Right cardiac atrium (tissue), 5 donors: ENCODE data around the gene KCNQ1. TPM values are rescaled to one million over a fixed set of nuclear protein-coding genes. Genes with fewer than 3 reads are reported as not detected.

Source experiments
- ATAC-seq, 2 donors: fragments of 200-7000 bp; cut with Tn5 transposase; one replicate each; pipeline versions ENCODE4 v1.8.0 to v1.9.1; 2020; ENCODE audit warnings: moderate library complexity in 2 of 2, mild to moderate bottlenecking in 1 of 2
- DNase-seq, 3 donors: peaks; one replicate each; pipeline ENCODE4 v3.0.0-alpha.2; 2020
- H3K27ac ChIP-seq: one replicate; pipeline ENCODE4 v1.5.1; 2013; ENCODE audit warnings: mild to moderate bottlenecking, low read length, control low read depth, moderate library complexity
- H3K27me3 ChIP-seq: one replicate; pipeline ENCODE4 v1.6.1; 2013; ENCODE audit not compliant: control insufficient read depth, insufficient read depth
- H3K4me1 ChIP-seq: one replicate; pipeline ENCODE4 v1.6.1; 2013; ENCODE audit warnings: low read length; ENCODE audit not compliant: control insufficient read depth, insufficient read depth
- H3K4me3 ChIP-seq: one replicate; pipeline ENCODE4 v1.5.1; 2013; ENCODE audit warnings: low read length, control low read depth
- H3K9me3 ChIP-seq: one replicate; pipeline ENCODE4 v1.6.1; 2013; ENCODE audit warnings: low read length; ENCODE audit not compliant: control insufficient read depth
- WGBS: extraction: QIAGEN DNeasy Blood & Tissue Kit; methylation state at CpG from one replicate; pipeline ENCODE4 v1.1.7; 2013; 5-methylcytosine and 5-hydroxymethylcytosine counted together
- intact Hi-C, 4 donors: fragments of 100-400 bp; cut with DNase I; formaldehyde crosslinking; loops; one replicate each; pipeline versions ENCODE4 v1.11.0 to v1.14.0; 2022 to 2023
- polyA plus RNA-seq: library from polyadenylated mRNA; stranded (reverse); fragments of 200-250 nt; gene quantifications from one replicate; pipeline ENCODE4 v1.2.3, GENCODE V29; 2013
- total RNA-seq, 4 donors: library from RNA; stranded (reverse); fragmentation: NEBNext Ultra II Directional; extraction: Animal tissue kit (Norgen Biotek cat#: 25700); gene quantifications; one replicate each; pipeline ENCODE4 v1.2.1, GENCODE V29; 2021
- donor health status: healthy with polysubstance abuse.
- donor health status: DM: no; HTN: yes; CAD: no.
- donor health status: DM: no; HTN: no; CAD: no.
- donor health status: DM: no; HTN: yes; CAD: no; lungs with severe emphysema.
- donor health status: DM: yes; HTN: yes; CAD: no.

KCNQ1 gene
- total and polyA plus RNA-seq, 5 donors = 36.4 to 46.8 (median 37.7) TPM

DNA sequence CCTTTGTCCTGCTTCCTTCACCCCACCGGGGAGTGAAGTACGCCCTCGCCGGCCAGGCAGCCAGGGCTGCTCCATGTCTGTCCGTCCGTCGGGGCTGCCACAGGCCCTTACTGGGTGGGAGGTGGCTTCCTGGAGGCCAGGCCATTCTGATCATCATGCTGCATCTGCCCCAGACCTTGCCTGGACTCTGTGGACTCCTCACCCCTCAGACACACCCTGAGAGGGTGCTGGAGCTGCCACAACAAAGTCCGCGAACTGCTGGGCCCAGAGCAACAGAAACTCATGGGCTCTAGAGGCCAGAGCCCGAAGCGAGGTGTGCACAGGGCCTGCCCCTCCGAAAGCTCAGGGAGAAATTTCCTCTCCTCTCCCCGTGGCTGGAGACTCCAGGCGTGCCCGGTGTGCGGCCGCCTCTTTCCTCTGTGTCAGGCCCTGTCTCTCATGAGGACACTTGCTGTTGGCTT is 130.8 kb downstream of the KCNQ1 start:
- ATAC-seq (no peak), DNase-seq (peak; percentile 1 to 43 (median 5))
- Histone ChIP-seq H3K9me3 (no peaks in the 10 kb centered on the region), H3K4me3 (no peak overlapping the region), H3K4me1 (no peaks in the 10 kb centered on the region), H3K27ac (no peak overlapping the region), H3K27me3 (no peaks in the 10 kb centered on the region)
- intact Hi-C loops = loop anchor here in 1 of 4 donors (10.0 kb wide), 1 partner anchor 59 kb away; no protein-coding TSS in a partner anchor
- 93% methylated on average over 17 of the region's 17 CpGs for WGBS

DNA sequence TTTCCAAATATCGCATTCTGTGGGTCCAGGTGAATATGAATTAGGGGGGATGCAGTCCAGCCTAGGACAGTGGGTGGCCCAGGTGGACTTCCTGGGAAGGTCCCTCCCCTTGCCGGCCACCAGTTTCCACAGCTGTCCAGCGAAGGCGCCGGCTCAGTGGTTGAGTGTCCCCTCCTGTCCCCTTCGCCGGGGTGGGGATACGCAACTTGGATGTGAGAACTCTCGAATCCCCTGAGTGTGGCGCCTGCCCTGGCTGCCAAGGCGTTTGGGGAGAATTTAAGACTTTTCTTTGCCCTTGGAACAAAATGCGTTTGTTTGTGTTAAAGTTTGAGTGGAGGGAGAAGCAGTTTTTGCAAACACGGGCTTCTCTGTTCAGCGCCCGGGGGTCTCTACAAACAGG is 131.3 kb downstream of the KCNQ1 start:
- ATAC-seq = no peak
- Histone ChIP-seq H3K9me3 (no peaks in the 10 kb centered on the region), H3K4me3 (no peak overlapping the region), H3K27ac (no peak overlapping the region), H3K4me1 (no peaks in the 10 kb centered on the region), H3K27me3 (no peaks in the 10 kb centered on the region)
- intact Hi-C loops = loop anchor here in 1 of 4 donors (10.0 kb wide), 1 partner anchor 59 kb away; no protein-coding TSS in a partner anchor
- peak in 2 of 3 donors; percentile 3 to 46 for DNase-seq
- 92% methylated on average over 15 of the region's 15 CpGs for WGBS

DNA sequence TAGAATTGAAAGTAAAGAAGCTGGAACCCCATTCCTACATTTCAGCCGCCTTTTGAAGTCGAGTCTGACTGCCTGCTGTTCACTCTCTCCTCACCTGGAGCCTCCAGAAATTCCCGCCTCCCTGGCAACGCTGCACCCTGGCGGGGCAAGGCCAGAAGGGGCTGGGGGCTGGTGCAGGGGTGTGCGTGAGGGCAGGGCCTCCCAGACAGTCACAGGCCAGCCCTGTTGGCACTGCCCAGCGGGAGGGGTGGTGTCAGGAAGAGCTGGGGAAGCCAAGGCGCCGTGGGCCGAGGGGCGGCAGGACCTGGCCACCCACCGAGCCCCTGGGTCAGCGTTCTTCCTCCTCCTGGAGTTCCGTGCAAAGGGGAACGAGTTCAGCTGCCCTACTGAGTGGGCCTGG is 131.7 kb downstream of the KCNQ1 start:
- intact Hi-C loops = loop anchor here in 1 of 4 donors (10.0 kb wide), 1 partner anchor 58 kb away; no protein-coding TSS in a partner anchor
- H3K27me3 ChIP-seq = no peaks in the 10 kb centered on the region
- ATAC-seq (no peak), DNase-seq (peak; percentile 5 to 40 (median 18))
- H3K4me1 ChIP-seq = no peaks in the 10 kb centered on the region
- H3K4me3 ChIP-seq = no peak overlapping the region
- no peaks in the 10 kb centered on the region for H3K9me3 ChIP-seq
- no peak overlapping the region for H3K27ac ChIP-seq
- 90% methylated on average over 15 of the region's 15 CpGs for WGBS

DNA sequence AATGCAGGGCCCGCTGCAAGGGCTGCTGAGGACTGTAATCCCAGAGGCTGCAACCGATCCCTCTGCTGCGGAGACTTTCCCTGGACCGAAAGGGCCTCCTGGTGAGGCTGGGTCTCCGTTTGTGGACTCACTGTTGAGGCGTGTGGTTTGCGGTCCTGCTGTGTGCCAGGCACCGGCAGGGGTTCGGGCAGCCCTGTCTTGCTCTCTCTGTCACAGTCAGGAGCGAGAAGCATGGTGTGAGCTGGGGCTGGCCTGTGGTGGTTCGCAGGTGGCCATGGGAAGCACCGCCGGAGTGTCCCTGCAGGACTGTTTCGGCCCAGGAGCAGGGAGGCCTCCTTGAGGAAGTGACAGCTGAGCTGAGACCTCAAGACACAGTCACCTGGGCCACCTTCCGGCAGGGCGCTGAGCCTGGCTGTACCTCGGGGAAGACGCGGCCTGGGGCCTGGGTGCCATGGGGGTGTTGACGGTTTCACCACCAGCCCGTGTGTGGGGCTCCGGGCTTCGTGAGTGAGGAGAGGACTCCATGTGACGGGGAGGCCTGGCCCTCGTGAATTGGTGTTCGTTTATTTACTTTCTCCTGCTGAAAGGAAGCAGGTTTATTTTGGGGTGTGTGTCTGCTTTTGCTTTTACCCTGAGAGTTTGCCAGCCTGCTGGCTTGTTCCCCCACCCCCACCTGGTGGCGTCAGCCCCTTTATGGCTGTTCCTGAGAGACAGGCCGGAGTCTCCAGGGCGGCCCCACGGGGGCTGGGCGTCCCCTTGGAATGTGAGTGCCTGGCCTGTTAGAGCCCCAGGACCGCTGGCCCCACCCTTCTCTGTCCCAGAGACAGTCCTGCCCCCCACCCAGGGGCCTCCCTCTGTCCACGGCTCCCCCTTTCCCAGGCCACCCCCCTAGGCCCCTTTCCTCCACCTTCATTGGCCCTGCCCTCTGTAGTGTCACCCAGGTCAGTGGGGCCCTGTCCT is 132.5 kb downstream of the KCNQ1 start:
- WGBS = 87% methylated on average over 33 of the region's 33 CpGs
- ATAC-seq (no peak), DNase-seq (peak; percentile 10 to 54 (median 50))
- intact Hi-C loops = loop anchor here in 1 of 4 donors (10.0 kb wide), 1 partner anchor 57 kb away; no protein-coding TSS in a partner anchor
- H3K4me1 ChIP-seq = no peaks in the 10 kb centered on the region
- H3K9me3 ChIP-seq = no peaks in the 10 kb centered on the region
- H3K4me3 ChIP-seq = no peak overlapping the region
- no peaks in the 10 kb centered on the region for H3K27me3 ChIP-seq
- no peak overlapping the region for H3K27ac ChIP-seq

DNA sequence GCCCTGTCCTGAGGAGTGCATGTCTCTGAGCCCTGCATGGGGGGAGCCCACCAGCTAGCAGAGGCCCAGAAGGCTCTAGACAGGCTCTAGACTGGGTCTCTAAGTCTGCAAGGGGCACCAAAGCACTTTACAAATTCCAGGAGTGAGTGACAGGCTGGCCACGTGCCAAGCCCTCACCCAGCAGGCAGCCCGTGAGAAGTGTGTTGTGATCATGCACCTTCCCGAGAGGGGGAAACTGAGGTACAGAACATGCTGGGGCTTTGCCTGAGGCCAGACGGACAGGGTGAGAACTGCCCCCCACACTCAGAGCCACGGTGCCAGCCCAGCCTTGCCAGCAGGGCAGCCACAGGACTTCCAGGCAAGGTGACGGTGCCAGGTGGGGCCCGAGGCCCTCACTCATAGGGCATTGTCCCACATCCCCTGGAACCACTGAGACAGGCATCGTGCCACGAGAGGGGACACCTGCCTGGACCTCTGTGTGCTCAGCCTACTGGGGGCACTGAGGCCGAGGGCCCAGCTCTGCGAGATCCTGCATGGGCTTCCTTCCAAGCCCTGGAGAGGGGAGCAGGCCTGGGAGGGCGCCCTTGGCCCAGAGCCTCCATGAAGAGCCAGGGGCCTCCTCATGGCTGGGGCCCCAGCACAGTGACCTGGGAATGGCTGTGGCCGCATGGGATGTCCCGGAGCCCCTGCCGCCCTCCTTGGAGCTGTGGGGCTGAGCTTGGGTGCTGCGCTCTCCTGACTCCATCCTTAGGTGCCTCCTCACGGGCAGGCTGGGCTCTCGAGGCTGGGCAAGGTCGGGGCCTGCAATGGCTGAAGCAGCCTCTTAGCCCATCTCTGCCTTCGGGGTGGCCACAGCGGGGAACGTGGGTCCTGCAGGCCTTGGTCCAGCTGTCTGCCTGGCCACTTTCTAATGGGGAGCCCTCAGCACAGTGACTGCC is 133.5 kb downstream of the KCNQ1 start:
- Histone ChIP-seq H3K9me3 (no peaks in the 10 kb centered on the region), H3K4me3 (no peak overlapping the region), H3K27ac (no peak overlapping the region), H3K4me1 (no peaks in the 10 kb centered on the region), H3K27me3 (no peaks in the 10 kb centered on the region)
- intact Hi-C loops = loop anchor here in 1 of 4 donors (10.0 kb wide), 1 partner anchor 57 kb away; no protein-coding TSS in a partner anchor
- no peak for ATAC-seq
- 87% methylated on average over 22 of the region's 22 CpGs for WGBS
- peak; percentile 16 to 56 (median 53) for DNase-seq

DNA sequence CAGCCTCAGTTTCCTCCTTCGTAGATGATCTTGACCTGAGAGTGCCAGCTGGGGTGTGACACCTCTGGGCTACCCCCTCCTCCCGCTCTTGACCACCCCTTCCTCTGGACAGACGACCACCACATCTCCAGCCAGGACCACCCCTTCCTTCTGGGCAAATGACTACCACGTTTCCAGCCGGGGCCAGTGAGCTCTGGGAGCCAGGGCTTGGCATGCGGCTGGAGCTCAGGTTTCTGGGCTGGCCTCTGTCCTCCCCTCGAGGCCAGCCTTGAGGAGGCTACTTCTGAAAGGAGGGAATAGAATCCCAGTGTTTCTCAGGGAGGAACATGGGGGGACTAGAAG is 134.1 kb downstream of the KCNQ1 start:
- Histone ChIP-seq H3K9me3 (no peaks in the 10 kb centered on the region), H3K4me3 (no peak overlapping the region), H3K4me1 (no peaks in the 10 kb centered on the region), H3K27ac (no peak overlapping the region), H3K27me3 (no peaks in the 10 kb centered on the region)
- DNase-seq (no peak), ATAC-seq (no peak)
- intact Hi-C loops = loop anchor here in 1 of 4 donors (10.0 kb wide), 1 partner anchor 56 kb away; no protein-coding TSS in a partner anchor
- 89% methylated on average over 7 of the region's 7 CpGs for WGBS

DNA sequence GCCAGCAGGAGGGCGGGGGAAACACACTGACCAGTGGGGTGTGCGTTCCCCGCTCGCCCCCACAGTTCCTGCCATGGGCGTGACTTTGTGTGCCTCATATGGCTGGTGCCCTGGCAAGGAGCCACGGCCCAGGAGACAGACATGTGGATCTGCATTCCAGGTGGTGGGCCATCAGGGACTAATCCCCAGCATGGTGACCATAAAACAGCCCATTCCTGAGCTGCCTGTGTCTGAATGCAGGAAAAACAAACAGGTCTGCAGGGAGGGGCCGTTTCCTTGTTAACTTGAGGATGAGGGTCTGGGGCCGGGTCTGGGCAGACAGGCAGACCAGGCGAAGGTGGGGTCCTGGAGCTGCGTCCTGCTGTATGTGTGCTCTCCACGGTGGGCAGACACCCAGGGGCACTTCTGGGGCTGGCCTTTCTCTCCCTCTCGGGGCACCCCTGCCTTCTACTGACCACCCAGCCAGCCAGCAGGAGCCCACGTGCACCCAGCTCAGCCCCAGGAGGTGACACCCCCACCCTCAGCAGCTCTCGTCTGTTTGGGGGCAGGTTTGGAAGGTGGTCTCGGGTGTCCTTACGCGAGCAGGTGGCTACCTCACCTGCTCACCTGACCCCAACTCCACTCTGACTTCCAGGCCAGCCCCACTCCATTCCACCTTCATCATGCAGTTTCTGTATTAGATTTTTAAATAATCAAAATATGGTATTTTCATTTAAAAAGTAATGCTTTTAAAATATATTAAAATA is 134.7 kb downstream of the KCNQ1 start:
- no peaks in the 10 kb centered on the region for H3K27me3 ChIP-seq
- 77% methylated on average over 17 of the region's 17 CpGs for WGBS
- H3K27ac ChIP-seq = no peak overlapping the region
- ATAC-seq (no peak), DNase-seq (peak; percentile 20 to 57 (median 47))
- H3K4me1 ChIP-seq = no peaks in the 10 kb centered on the region
- no peaks in the 10 kb centered on the region for H3K9me3 ChIP-seq
- H3K4me3 ChIP-seq = no peak overlapping the region
- intact Hi-C loops = loop anchor here in 1 of 4 donors (10.0 kb wide), 1 partner anchor 55 kb away; no protein-coding TSS in a partner anchor

DNA sequence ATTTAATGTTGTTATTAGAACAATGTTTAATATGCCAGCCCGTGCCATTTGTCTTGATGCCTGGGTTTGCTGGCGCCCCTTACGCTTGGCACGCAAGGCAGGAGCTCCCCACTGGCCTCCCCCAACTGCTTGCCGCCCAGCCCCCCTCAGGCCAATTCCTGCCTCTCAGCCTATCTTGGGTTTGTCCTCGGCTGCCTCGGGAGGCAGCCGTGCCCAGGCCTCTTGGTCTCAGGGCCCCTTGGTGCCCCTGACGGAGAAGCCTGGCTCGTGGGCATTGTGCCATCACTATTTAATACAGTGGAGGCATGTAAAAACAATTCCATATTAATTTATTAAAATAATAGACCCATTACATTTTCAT is 135.2 kb downstream of the KCNQ1 start:
- no peak overlapping the region for H3K27ac ChIP-seq
- no peaks in the 10 kb centered on the region for H3K27me3 ChIP-seq
- H3K4me3 ChIP-seq = no peak overlapping the region
- DNase-seq (peak; percentile 6 to 59 (median 52)), ATAC-seq (no peak)
- no peaks in the 10 kb centered on the region for H3K4me1 ChIP-seq
- intact Hi-C loops = no loop called here
- 53% methylated on average over 10 of the region's 10 CpGs for WGBS
- no peaks in the 10 kb centered on the region for H3K9me3 ChIP-seq

DNA sequence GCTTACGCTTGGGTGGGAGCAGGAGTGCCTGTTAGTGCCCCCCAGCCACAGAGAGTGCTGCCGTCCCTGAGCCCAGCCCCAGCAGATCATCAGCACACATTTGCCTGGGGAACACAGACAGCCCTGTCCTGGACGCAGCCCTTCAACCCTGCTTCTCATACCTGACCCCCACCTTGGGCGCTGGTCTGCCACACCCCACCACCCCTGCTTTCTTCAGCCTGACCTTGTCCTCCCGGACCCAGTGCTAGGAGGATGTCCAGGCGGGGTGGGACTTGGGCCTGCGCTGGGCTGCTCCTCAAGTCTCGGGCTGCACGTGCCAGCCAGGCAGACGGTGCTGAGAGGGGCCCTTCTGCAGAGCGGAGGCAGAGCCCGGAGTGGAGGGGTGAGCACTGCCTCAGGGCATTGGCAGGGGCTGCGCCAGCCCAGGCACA is 135.8 kb downstream of the KCNQ1 start:
- no peak overlapping the region for H3K27ac ChIP-seq
- DNase-seq (peak; percentile 5 to 43 (median 42)), ATAC-seq (no peak)
- H3K9me3 ChIP-seq = no peaks in the 10 kb centered on the region
- H3K4me1 ChIP-seq = no peaks in the 10 kb centered on the region
- H3K4me3 ChIP-seq = no peak overlapping the region
- WGBS = 77% methylated on average over 13 of the region's 13 CpGs
- no peaks in the 10 kb centered on the region for H3K27me3 ChIP-seq
- intact Hi-C loops = no loop called here
